HAP-1 (cell line): ENCODE data around the gene C20orf141.
"Not testable (repeated sequence)": the region's sequence is repeated elsewhere in the genome, so short reads cannot be mapped to it uniquely, and the experiment has no call there.

Experiments used
- DNase-seq, 2 experiments: peaks; one replicate each; pipeline ENCODE4 v3.0.0-alpha.2; 2016 to 2020; ENCODE audit warnings: low spot score in 2 of 2
- H3K27me3 ChIP-seq: fragments of 250-450 bp; sonication (Bioruptor Pico); 2 replicates; pipeline ENCODE4 v1.5.1; 2020; ENCODE audit warnings: low read depth, mild to moderate bottlenecking, moderate library complexity
- H3K36me3 ChIP-seq: fragments of 250-450 bp; sonication (Bioruptor Pico); replicated peaks from 2 replicates; pipeline ENCODE4 v1.5.1; 2020; ENCODE audit warnings: mild to moderate bottlenecking
- H3K4me1 ChIP-seq: fragments of 250-450 bp; sonication (Bioruptor Pico); 2 replicates; pipeline ENCODE4 v1.5.1; 2020; ENCODE audit warnings: mild to moderate bottlenecking
- H3K4me3 ChIP-seq: fragments of 250-450 bp; sonication (Bioruptor Pico); 2 replicates; pipeline ENCODE4 v1.5.1; 2020; ENCODE audit warnings: mild to moderate bottlenecking, moderate library complexity
- H3K9me3 ChIP-seq: fragments of 250-450 bp; sonication (Bioruptor Pico); 2 replicates; pipeline ENCODE4 v1.5.1; 2020; ENCODE audit warnings: mild to moderate bottlenecking, moderate library complexity
- in situ Hi-C: fragments of 300-500 bp; cut with MboI; formaldehyde crosslinking; loops from 3 replicates; pipeline ENCODE4 v1.14.3; 2020; ENCODE audit warnings: low sequenced_read_pairs, inconsistent platforms, mixed read lengths

Gene C20orf141

GRCh38 chr20:2820084-2820895, 5.5 kb downstream of the C20orf141 start:
- in situ Hi-C loops: no loop called here
- no peaks in the 10 kb centered on the region for H3K36me3 ChIP-seq
- no peaks in the 10 kb centered on the region for H3K9me3 ChIP-seq
- H3K4me1 ChIP-seq: no peaks in the 10 kb centered on the region
- no peaks in the 10 kb centered on the region for H3K27me3 ChIP-seq
- no peak overlapping the region for H3K4me3 ChIP-seq
- DNase-seq: no peak

- DNase-seq: no peak
- no peaks in the 10 kb centered on the region for H3K36me3 ChIP-seq
- no peaks in the 10 kb centered on the region for H3K27me3 ChIP-seq
- H3K9me3 ChIP-seq: no peaks in the 10 kb centered on the region
- no peak overlapping the region for H3K4me3 ChIP-seq
- in situ Hi-C loops: no loop called here
- H3K4me1 ChIP-seq: no peaks in the 10 kb centered on the region
Measured at GRCh38 chr20:2820896-2821869, 6.4 kb downstream of the C20orf141 start.

- no peaks in the 10 kb centered on the region for H3K9me3 ChIP-seq
- no peak for DNase-seq
- H3K36me3 ChIP-seq: no peaks in the 10 kb centered on the region
- no peak overlapping the region for H3K4me3 ChIP-seq
- in situ Hi-C loops: no loop called here
- H3K27me3 ChIP-seq: no peaks in the 10 kb centered on the region
- H3K4me1 ChIP-seq: no peaks in the 10 kb centered on the region
Measured at GRCh38 chr20:2822073-2822472, 7.3 kb downstream of the C20orf141 start.

GRCh38 chr20:2825761-2826160, 11.0 kb downstream of the C20orf141 start:
- Histone ChIP-seq H3K36me3 (no peaks in the 10 kb centered on the region), H3K27me3 (0 out of 2 replicates have a peak, but pooled peaks cover 6% of the 10 kb centered on the region), H3K4me3 (no peak overlapping the region), H3K9me3 (no peaks in the 10 kb centered on the region), H3K4me1 (peaks cover 3% of the 10 kb centered on the region; the same call in 1 of the 2 replicates)
- in situ Hi-C loops: no loop called here
- DNase-seq: no peak

- Histone ChIP-seq H3K9me3 (no peaks in the 10 kb centered on the region), H3K36me3 (no peaks in the 10 kb centered on the region), H3K27me3 (0 out of 2 replicates have a peak, but pooled peaks cover 6% of the 10 kb centered on the region), H3K4me1 (peaks cover 3% of the 10 kb centered on the region; the same call in 1 of the 2 replicates), H3K4me3 (no peak overlapping the region)
- in situ Hi-C loops: no loop called here
- no peak for DNase-seq
Measured at GRCh38 chr20:2826655-2827054, 11.9 kb downstream of the C20orf141 start.

- peaks cover 6% of the 10 kb centered on the region; the same call in 1 of the 2 replicates for H3K4me1 ChIP-seq
- H3K27me3 ChIP-seq: 0 out of 2 replicates have a peak, but pooled peaks cover 6% of the 10 kb centered on the region
- in situ Hi-C loops: no loop called here
- no peak overlapping the region for H3K4me3 ChIP-seq
- no peaks in the 10 kb centered on the region for H3K9me3 ChIP-seq
- DNase-seq: no peak
- no peaks in the 10 kb centered on the region for H3K36me3 ChIP-seq
Measured at GRCh38 chr20:2829376-2829775, 14.6 kb downstream of the C20orf141 start.

- H3K4me3 ChIP-seq, in situ Hi-C loops, H3K4me1 ChIP-seq, H3K36me3 ChIP-seq, H3K9me3 ChIP-seq, H3K27me3 ChIP-seq, DNase-seq: not testable (repeated sequence)
Measured at GRCh38 chr20:2831206-2831605, 16.4 kb downstream of the C20orf141 start.

- no peak overlapping the region for H3K4me3 ChIP-seq
- 0 out of 2 replicates have a peak, but pooled peaks cover 2% of the 10 kb centered on the region for H3K27me3 ChIP-seq
- no peak for DNase-seq
- in situ Hi-C loops: no loop called here
- H3K36me3 ChIP-seq: no peaks in the 10 kb centered on the region; the same call in 1 of the 2 replicates
- peaks cover 6% of the 10 kb centered on the region; the same call in 1 of the 2 replicates for H3K4me1 ChIP-seq
- H3K9me3 ChIP-seq: no peaks in the 10 kb centered on the region
Measured at GRCh38 chr20:2833761-2834160, 19.0 kb downstream of the C20orf141 start.

GRCh38 chr20:2834401-2835110, 19.8 kb downstream of the C20orf141 start:
- no peak for DNase-seq
- peaks cover 4% of the 10 kb centered on the region; the same call in 1 of the 2 replicates for H3K36me3 ChIP-seq
- H3K4me3 ChIP-seq: no peak overlapping the region
- H3K4me1 ChIP-seq: peaks cover 3% of the 10 kb centered on the region
- H3K9me3 ChIP-seq: no peaks in the 10 kb centered on the region
- in situ Hi-C loops: no loop called here
- H3K27me3 ChIP-seq: no peaks in the 10 kb centered on the region

GRCh38 chr20:2835331-2835796, 20.6 kb downstream of the C20orf141 start:
- Histone ChIP-seq H3K9me3 (no peaks in the 10 kb centered on the region), H3K4me3 (no peak overlapping the region), H3K4me1 (peaks cover 6% of the 10 kb centered on the region), H3K36me3 (peaks cover 5% of the 10 kb centered on the region; the same call in 1 of the 2 replicates), H3K27me3 (no peaks in the 10 kb centered on the region)
- in situ Hi-C loops: no loop called here
- no peak for DNase-seq

- DNase-seq: no peak
- Histone ChIP-seq H3K4me1 (peaks cover 6% of the 10 kb centered on the region), H3K27me3 (no peaks in the 10 kb centered on the region), H3K9me3 (no peaks in the 10 kb centered on the region), H3K4me3 (no peak overlapping the region), H3K36me3 (peaks cover 5% of the 10 kb centered on the region; the same call in 1 of the 2 replicates)
- in situ Hi-C loops: no loop called here
Measured at GRCh38 chr20:2836035-2836434, 21.2 kb downstream of the C20orf141 start.

GRCh38 chr20:2837221-2837960, 22.6 kb downstream of the C20orf141 start:
- DNase-seq: no peak
- H3K9me3 ChIP-seq: no peaks in the 10 kb centered on the region
- peaks cover 5% of the 10 kb centered on the region; the same call in 1 of the 2 replicates for H3K36me3 ChIP-seq
- in situ Hi-C loops: no loop called here
- H3K4me1 ChIP-seq: peaks cover 4% of the 10 kb centered on the region
- H3K4me3 ChIP-seq: no peak overlapping the region
- no peaks in the 10 kb centered on the region for H3K27me3 ChIP-seq
